ENCODE measurements around the gene FKBP11. TPM values are rescaled to one million over a fixed set of nuclear protein-coding genes. Genes with fewer than 3 reads are reported as not detected.
"Not testable (repeated sequence)": the region's sequence is repeated elsewhere in the genome, so short reads cannot be mapped to it uniquely, and the experiment has no call there.

FKBP11 gene
- total RNA-seq, 2 experiments from 2014 or later = 48.7 to 52.6 TPM

DNA sequence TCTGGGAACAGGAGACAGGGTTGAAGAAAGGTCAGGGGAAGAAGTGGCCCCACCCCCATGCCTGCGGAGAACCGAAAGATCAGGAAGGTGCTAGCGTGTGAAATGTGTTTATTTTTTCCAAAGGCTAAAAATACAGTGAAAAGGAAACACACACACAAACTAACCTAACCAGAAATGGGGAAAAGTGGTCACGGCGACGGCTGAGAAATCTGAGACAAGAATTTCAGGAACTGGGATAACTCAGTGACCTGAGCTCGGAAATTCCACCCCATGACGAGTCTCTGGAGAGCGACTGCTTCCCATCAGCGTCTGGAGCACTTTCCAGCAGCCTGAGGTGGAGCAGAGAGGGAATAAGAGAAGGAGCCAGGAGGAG lies 43.0 kb downstream of the FKBP11 start:
- DNase-seq = no peak
- no peaks in the 10 kb centered on the region for H3K36me3 Mint-ChIP-seq (ENCODE audit: low read depth)
- H3K27me3 Mint-ChIP-seq (ENCODE audit: low read depth) = peaks cover 32% of the 10 kb centered on the region
- H3K9me3 Mint-ChIP-seq (ENCODE audit: insufficient read depth) = no peaks in the 10 kb centered on the region
- peaks cover 7% of the 10 kb centered on the region for H3K4me1 Mint-ChIP-seq (ENCODE audit: low read depth)
- no peak overlapping the region for H3K27ac Mint-ChIP-seq
- POLR2A ChIA-PET = no interaction called here
- no peak overlapping the region for H3K4me3 Mint-ChIP-seq
- CTCF ChIA-PET = interaction anchor here (2.7 to 3.5 kb wide), 2 partner anchors 8 to 30 kb away, joined by 11 to 13 read pairs; partner anchors contain the start of gene DDX23
- no peak for ATAC-seq

DNA sequence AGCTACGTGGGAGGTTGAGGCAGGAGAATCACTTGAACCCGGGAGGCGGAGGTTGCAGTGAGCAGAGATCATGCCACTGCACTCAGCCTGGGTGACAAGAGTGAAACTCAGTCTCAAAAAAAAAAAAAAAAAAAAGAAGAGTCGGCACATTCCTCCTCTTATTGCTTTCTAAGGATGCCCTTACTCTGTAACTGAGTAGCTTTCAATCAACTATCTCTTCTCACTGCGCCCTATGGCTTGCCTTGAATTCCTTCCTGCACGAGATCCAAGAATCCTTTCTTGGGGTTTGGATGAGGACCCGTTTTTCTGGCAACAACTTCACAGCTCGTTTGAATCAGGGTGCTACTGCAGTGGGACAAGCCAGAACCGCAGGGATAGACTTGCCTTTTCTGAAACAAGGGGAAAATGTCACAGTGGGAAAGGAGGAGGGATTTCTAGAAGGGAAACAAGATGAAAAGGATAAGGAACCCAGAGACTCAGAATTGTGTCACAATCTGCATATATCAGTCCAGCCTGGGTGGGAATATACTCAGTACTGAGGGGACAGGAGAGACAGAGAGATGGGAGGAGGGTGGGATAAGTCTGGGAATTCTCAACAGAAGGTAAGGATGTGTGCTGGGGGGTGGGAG lies 43.5 kb downstream of the FKBP11 start:
- H3K4me3 Mint-ChIP-seq = no peak overlapping the region
- CTCF ChIA-PET = interaction anchor here (1.0 to 3.5 kb wide), 4 partner anchors 9 to 106 kb away, joined by 3 to 13 read pairs (median 8); partner anchors contain the start of gene DDX23
- POLR2A ChIA-PET = no interaction called here

GRCh38 chr12:48880647-48881046 lies 44.6 kb downstream of the FKBP11 start:
- no peak for ATAC-seq
- Mint-ChIP-seq H3K27ac (no peak overlapping the region), H3K27me3 (ENCODE audit: low read depth) (peaks cover 31% of the 10 kb centered on the region), H3K4me3 (no peak overlapping the region), H3K36me3 (ENCODE audit: low read depth) (no peaks in the 10 kb centered on the region), H3K4me1 (ENCODE audit: low read depth) (peaks cover 7% of the 10 kb centered on the region), H3K9me3 (ENCODE audit: insufficient read depth) (no peaks in the 10 kb centered on the region)
- ChIA-PET CTCF (interaction anchor here (1.0 to 3.5 kb wide), 5 partner anchors 10 to 108 kb away, joined by 3 to 13 read pairs (median 6); partner anchors contain the start of gene DDX23), POLR2A (no interaction called here)
- DNase-seq = no peak

More for the DNA sequence above, 43.5 kb downstream of the FKBP11 start:
- H3K9me3 Mint-ChIP-seq (ENCODE audit: insufficient read depth) = no peaks in the 10 kb centered on the region
- H3K27ac Mint-ChIP-seq = no peak overlapping the region
- DNase-seq (no peak), ATAC-seq (no peak)
- no peaks in the 10 kb centered on the region for H3K36me3 Mint-ChIP-seq (ENCODE audit: low read depth)
- peaks cover 32% of the 10 kb centered on the region for H3K27me3 Mint-ChIP-seq (ENCODE audit: low read depth)
- peaks cover 7% of the 10 kb centered on the region for H3K4me1 Mint-ChIP-seq (ENCODE audit: low read depth)

GRCh38 chr12:48878548-48878947 lies 46.7 kb downstream of the FKBP11 start:
- H3K27ac Mint-ChIP-seq = no peak overlapping the region
- POLR2A ChIA-PET = no interaction called here

DNA sequence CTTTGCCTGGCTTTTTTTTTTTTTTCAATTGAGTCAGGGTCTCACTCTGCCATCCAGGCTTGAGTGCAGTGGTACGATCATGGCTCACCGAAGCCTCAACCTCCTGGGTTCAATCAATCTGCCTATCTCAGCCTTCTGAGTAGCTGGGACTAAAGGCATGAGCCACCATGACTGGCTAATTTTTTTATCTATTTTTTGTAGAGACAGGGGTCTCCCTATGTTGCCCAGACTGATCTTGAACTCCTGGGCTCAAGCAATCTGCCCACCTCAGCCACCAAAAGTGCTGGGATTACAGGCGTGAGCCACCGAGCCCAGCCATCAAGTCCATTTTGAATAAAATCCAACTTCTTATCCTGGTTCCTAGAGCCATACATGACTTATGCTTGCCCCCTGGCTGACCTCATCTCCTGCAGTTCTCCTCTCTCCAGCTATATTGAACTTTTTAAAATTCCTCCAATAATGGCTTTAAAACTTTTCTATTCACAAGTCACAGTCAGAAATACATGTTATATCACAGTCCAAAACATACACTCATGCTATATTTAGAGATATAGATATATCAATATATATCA lies 49.3 kb downstream of the FKBP11 start:
- Mint-ChIP-seq H3K36me3 (ENCODE audit: low read depth) (no peaks in the 10 kb centered on the region), H3K4me1 (ENCODE audit: low read depth) (no peaks in the 10 kb centered on the region), H3K9me3 (ENCODE audit: insufficient read depth) (no peaks in the 10 kb centered on the region), H3K27me3 (ENCODE audit: low read depth) (peaks cover 20% of the 10 kb centered on the region), H3K27ac (no peak overlapping the region), H3K4me3 (no peak overlapping the region)
- CTCF ChIA-PET = interaction anchor here (2.3 kb wide), 1 partner anchor 14 kb away, joined by 8 read pairs; no protein-coding TSS in a partner anchor
- POLR2A ChIA-PET = no interaction called here
- DNase-seq = no peak
- no peak for ATAC-seq

More at GRCh38 chr12:48878548-48878947, 46.7 kb downstream of the FKBP11 start:
- Mint-ChIP-seq H3K27me3 (ENCODE audit: low read depth) (peaks cover 31% of the 10 kb centered on the region), H3K4me3 (no peak overlapping the region), H3K4me1 (ENCODE audit: low read depth) (peaks cover 7% of the 10 kb centered on the region), H3K9me3 (ENCODE audit: insufficient read depth) (no peaks in the 10 kb centered on the region), H3K36me3 (ENCODE audit: low read depth) (no peaks in the 10 kb centered on the region)
- DNase-seq = no peak
- CTCF ChIA-PET = interaction anchor here (1.6 to 2.3 kb wide), 3 partner anchors 12 to 26 kb away, joined by 9 to 10 read pairs (median 10); partner anchors contain the start of genes DDX23 and RND1
- ATAC-seq = no peak

- not testable (repeated sequence) for H3K4me1 Mint-ChIP-seq (ENCODE audit: low read depth); H3K4me3 Mint-ChIP-seq; DNase-seq; ATAC-seq; H3K9me3 Mint-ChIP-seq (ENCODE audit: insufficient read depth); H3K27me3 Mint-ChIP-seq (ENCODE audit: low read depth); H3K36me3 Mint-ChIP-seq (ENCODE audit: low read depth); H3K27ac Mint-ChIP-seq
- ChIA-PET POLR2A (interaction anchor here (0.9 kb wide), 1 partner anchor 15 kb away, joined by 3 read pairs; no protein-coding TSS in a partner anchor), CTCF (interaction anchor here (2.1 to 2.2 kb wide), 2 partner anchors 11 to 20 kb away, joined by 6 to 9 read pairs; no protein-coding TSS in a partner anchor)
These were observed 51.8 kb downstream of the FKBP11 start for GRCh38 chr12:48873534-48873933.

DNA sequence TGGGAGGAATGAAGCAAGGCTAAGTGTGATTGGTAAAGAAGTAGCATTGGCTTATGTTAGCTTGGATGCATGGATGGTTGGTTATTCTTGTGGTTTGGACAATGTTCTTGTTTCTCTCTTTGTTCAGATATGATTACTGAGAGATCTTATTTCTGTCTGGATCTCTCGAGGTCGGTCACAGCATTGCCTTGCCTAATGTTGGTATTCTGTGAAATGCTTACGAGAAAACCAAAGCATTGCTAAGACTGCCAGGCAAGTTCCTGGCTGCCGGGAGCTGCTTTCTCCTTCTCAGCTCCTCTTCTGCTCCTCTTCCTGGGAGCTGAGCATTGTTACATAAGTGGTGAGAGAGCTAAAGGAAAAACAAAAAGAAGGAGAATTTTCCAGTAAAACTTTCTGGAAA lies 52.2 kb downstream of the FKBP11 start:
- DNase-seq (no peak), ATAC-seq (no peak)
- H3K4me1 Mint-ChIP-seq (ENCODE audit: low read depth) = no peaks in the 10 kb centered on the region
- no peaks in the 10 kb centered on the region for H3K36me3 Mint-ChIP-seq (ENCODE audit: low read depth)
- H3K4me3 Mint-ChIP-seq = no peak overlapping the region
- CTCF ChIA-PET = interaction anchor here (0.9 to 2.2 kb wide), 3 partner anchors 11 to 20 kb away, joined by 3 to 9 read pairs (median 6); no protein-coding TSS in a partner anchor
- POLR2A ChIA-PET = interaction anchor here (0.9 kb wide), 1 partner anchor 16 kb away, joined by 3 read pairs; no protein-coding TSS in a partner anchor
- H3K27ac Mint-ChIP-seq = no peak overlapping the region
- H3K27me3 Mint-ChIP-seq (ENCODE audit: low read depth) = peaks cover 9% of the 10 kb centered on the region
- no peaks in the 10 kb centered on the region for H3K9me3 Mint-ChIP-seq (ENCODE audit: insufficient read depth)

Other genes with a start within 250 kb of the FKBP11 start
- 10 to 100 TPM; 51.3 to 54.3 TPM for gene KANSL2, start 243.3 kb downstream of the FKBP11 start, total RNA-seq
- gene CCNT1, start 208.8 kb downstream of the FKBP11 start, total RNA-seq = 10 to 100 TPM; 45.1 to 50.6 TPM
- under 1 TPM; 0.18 to 0.37 TPM for gene ADCY6, start 136.4 kb downstream of the FKBP11 start, total RNA-seq
- gene CACNB3, start 107.0 kb downstream of the FKBP11 start, total RNA-seq = 10 to 100 TPM; 10.5 to 13.1 TPM
- gene DDX23, start 73.3 kb downstream of the FKBP11 start, total RNA-seq = 100 to 1,000 TPM; 127 to 154 TPM
- gene RND1, start 59.6 kb downstream of the FKBP11 start, total RNA-seq = 1 to 10 TPM; 1.4 to 2.5 TPM
- gene ARF3, start 32.0 kb upstream of the FKBP11 start, total RNA-seq = 100 to 1,000 TPM; 104 to 108 TPM
- 1 to 10 TPM; 2.4 to 3.2 TPM for gene WNT10B, start 46.2 kb upstream of the FKBP11 start, total RNA-seq
- 1 to 10 TPM in 1 of 2 experiments, under 1 TPM in 1; 0.81 to 1.1 TPM for gene WNT1, start 52.8 kb upstream of the FKBP11 start, total RNA-seq
- gene DDN, start 73.9 kb upstream of the FKBP11 start, total RNA-seq = under 1 TPM; 0.39 to 0.42 TPM
- gene PRKAG1, start 93.3 kb upstream of the FKBP11 start, total RNA-seq = 10 to 100 TPM; 57.5 to 59.8 TPM
- 100 to 1,000 TPM; 113 TPM for gene KMT2D, start 135.3 kb upstream of the FKBP11 start, total RNA-seq
- 1 to 10 TPM; 9.5 to 9.9 TPM for gene RHEBL1, start 144.5 kb upstream of the FKBP11 start, total RNA-seq
- under 1 TPM in 1 of 2 experiments, not detected in 1; 0.16 TPM for gene DHH, start 169.3 kb upstream of the FKBP11 start, total RNA-seq
- gene LMBR1L, start 185.4 kb upstream of the FKBP11 start, total RNA-seq = 10 to 100 TPM; 35.8 to 37.8 TPM
- gene TUBA1B, start 205.9 kb upstream of the FKBP11 start, total RNA-seq = 1,000 to 10,000 TPM; 2,302 to 2,333 TPM

All from activated CD8-positive, alpha-beta T cell treated with anti-CD3 and anti-CD28 coated beads, Interleukin-2, amount 10 ng/mL, durations not matched to agents 7 days and 5 days (primary cell).